Stimulated activated CD4-positive, alpha-beta T cell treated with anti-CD3 and anti-CD28 coated beads, Interleukin-12 subunit alpha, Interleukin-12 subunit beta, amount 100 ng/mL, for 4 hours (primary cell): Measurements from ENCODE around the gene MKLN1.
"Not testable (repeated sequence)": the region's sequence is repeated elsewhere in the genome, so short reads cannot be mapped to it uniquely, and the experiment has no call there.

Source experiments
- DNase-seq: peaks from one replicate; pipeline ENCODE4 v3.0.0-alpha.2; 2020

The MKLN1 gene

DNA sequence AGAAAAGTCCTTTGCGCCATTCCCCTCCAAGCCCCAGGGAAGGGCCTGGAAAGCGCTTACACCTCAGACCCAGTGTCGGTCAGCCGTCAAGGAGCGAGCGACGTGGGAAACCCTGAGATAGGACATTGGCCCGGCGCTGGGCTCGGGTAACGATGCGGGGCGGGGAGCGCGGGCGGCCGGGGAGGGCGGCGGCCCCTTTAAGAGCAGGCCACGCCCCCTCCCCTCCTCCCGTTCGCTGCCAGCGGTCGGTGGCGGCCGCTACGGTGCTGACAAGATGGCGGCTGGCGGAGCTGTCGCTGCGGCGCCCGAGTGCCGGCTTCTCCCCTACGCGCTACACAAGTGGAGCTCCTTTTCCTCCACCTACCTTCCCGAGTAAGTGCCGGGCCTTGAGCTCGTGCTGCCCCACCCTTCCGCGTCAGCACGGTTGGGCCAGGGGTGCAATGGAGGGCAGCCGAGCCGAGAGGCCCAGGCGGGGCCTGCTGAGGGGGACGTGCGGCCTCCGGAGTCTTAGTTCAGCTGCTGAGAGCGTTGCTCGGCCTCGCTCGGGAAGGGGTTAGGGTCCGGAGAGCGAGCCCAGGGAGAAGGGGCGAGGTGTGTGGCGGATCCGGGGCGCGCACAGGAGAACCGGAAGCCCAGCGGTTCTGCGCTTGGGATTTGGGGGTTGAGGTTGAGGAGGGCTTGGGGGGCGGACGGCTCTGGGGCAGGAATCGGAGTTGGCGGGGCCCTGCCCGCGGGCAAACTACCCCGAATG is at the start of gene MKLN1:
Gene MKLN1 (plus strand): TSS at position 251 of the 751 bp plus-strand sequence. CDS start 24 bp downstream, at position 275.
- peak; percentile 91 for DNase-seq

DNA sequence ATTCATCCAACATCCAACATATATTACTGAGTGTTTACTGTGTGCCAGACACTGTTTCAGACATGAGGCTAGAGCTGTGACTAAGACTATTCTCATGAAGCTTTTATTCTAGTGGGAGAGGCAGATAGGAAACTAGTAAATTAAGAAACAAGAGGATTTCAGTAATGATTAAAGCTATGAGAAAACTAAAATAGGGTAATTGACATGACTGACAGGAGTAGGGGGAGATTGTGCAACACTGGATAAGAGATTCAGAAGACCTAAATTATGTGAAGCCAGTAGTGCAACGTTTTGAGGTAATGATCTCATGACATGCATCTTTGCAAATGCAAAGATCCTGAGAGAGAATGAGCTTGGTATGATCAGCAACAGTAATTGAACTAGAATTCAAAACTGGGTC is 48.6 kb upstream of the MKLN1 start:
- DNase-seq = no peak

GRCh38 chr7:131281266-131282048 is 46.2 kb upstream of the MKLN1 start:
- no peak for DNase-seq

GRCh38 chr7:131284702-131285419 is 42.8 kb upstream of the MKLN1 start:
- DNase-seq = no peak

GRCh38 chr7:131285556-131285955 is 42.1 kb upstream of the MKLN1 start:
- DNase-seq = no peak

- DNase-seq = no peak
These were observed 39.2 kb upstream of the MKLN1 start for GRCh38 chr7:131288450-131288849.

- DNase-seq = no peak
These were observed 38.6 kb upstream of the MKLN1 start for GRCh38 chr7:131289051-131289450.

DNA sequence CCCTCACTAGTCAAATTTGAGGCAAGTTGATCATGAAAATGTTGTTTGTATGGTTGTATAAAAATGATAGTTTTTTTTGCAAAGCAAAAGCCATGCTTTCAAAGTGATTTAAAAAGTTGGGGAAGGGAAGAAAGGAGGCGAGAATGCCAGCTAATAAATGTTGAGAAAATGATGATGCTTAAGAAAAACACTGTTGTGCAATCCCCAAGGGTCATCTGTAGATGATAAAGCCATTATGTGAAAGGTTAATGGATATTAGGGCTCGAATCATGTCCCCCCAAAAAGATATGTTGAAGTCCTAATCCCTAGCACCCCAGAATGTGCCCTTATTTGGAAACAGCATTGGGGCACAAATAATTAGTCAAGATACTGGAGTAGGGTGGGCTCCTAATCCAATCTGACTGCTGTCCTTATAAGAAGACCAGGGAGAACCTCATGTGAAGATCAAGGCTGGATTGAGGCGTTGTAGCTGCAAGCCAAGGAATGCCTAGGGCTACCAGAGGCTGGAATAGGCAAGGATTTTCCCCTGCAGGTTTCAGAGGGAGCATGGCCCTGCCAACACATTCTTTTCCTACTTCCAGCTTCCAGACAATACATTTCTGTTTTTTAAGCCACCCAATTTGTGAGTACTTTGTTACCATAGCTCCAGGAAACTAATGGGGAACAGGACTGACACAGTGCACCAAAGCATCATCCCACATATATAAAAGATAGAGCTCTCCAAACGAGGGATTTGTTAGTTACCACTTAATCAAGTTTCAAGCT is 35.4 kb upstream of the MKLN1 start:
- no peak for DNase-seq

- DNase-seq = no peak
These were observed 34.7 kb upstream of the MKLN1 start for GRCh38 chr7:131293018-131293417.

- no peak for DNase-seq
These were observed 33.1 kb upstream of the MKLN1 start for GRCh38 chr7:131294553-131294952.

DNA sequence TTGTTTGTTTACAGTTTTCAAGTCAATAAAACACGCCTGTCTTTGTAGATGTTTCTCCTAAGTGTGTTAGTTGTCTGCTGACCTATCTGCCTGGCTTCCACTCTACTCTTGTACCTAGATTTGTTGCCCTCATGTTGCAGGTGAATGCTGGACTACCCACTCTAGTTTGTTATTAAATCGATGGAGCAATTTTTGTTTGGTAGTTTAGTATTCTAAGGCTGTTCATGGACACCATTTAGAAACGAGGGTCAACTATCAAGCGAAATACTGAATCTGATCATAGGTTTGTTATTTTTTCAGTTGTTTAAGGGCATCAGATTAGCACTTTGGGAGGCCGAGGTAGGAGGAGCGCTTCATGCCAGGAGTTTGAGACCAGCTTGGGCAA is 29.1 kb upstream of the MKLN1 start:
- no peak for DNase-seq

DNA sequence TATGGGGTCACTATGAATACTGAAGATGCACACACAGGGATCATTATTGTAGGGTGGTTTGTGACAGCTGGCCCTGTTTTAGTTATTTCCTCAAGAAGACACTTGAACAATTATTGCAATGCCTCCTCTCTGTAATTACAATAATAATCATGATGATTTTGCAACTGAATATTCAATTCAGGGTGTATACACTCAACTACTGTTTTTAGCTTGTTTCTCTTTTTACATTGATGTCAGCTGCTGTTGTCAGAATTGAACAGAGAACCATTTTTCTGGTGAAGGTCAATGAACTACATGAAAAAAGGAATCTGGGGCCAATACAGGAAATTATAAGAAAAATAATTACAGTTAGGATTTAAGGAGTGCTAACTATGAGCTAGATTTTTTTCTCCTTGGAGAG is 28.6 kb upstream of the MKLN1 start:
- DNase-seq = no peak

DNA sequence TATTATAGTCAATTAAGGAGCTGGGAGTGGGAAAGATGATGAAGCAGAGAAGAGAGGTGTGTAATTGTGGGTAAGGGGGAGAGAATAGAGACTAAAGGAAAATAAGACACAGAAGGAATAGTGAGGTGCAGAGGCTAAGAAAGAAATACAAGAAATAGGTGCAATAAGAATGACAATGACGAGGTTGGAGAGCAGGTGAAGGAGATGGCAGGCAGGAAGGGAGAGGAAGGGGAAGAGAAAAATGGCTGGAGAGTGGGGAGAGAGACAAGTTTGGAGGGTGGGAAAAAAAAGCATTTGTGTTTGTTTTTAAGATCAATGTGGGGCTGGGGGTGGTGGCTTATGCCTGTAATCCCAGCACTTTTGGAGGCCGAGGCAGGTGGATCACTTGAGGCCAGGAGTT is 27.6 kb upstream of the MKLN1 start:
- DNase-seq = no peak

DNA sequence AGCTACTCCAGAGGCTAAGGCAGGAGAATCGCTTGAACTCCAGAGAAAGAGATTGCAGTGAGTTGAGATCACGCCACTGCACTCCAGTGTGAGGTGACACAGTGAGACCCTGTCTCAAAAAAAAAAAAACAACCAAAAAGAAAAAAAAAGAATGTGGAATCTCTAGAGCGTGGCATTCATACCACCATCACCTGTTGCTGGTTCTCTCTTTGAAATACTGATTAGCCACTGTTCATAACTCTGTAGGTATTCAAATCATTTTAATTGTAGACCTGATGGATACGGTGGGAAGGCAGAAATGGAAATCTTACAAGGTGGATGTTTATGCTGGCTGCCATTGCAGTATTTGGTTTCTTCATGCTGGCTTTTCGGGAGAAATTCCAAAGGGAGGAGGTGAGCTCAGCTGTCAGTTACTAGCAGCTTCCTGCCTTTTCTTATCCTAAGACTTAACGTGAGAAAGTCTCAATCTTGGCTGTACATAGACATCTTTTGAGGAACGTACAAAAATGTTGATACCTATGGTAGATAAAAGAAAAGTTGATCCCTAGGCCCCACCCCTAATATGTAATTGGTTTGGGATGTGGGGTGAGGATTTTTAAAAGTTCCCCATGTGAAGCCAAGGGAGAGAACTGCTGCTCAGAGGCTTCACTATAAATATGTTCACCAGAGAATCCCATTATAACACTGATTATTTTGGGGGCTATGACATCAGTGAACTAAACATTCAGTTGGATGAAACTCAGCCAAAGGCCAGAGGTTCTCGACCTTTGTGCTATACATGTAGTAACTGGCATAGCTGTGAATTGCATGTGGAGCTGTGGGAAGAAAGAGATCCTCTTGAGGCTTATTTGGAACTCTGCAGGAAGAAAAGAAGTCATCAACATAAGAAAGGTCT is 26.9 kb upstream of the MKLN1 start:
- no peak for DNase-seq

GRCh38 chr7:131302446-131302845 is 25.2 kb upstream of the MKLN1 start:
- DNase-seq = no peak

GRCh38 chr7:131302876-131303707 is 24.6 kb upstream of the MKLN1 start:
- DNase-seq = no peak

DNA sequence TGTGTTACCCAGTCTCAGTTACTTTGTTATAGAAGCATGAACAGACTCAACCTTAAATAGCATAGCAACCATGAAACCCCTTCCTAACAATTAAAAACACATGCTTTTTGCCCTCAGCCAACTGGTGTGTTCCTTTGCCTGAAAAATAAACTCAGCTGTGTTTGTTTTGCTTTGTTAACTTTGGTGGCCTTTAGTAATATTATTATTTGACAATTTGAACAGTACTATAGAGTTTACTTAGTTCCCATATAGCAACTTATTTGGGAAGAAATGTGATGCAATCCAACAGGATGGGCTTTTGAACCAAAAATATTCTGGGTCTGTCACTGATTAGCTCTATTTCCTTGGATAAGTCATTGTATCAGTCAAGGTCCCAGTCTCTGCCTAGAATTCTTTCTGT is 22.5 kb upstream of the MKLN1 start:
- no peak for DNase-seq

- not testable (repeated sequence) for DNase-seq
These were observed 21.6 kb upstream of the MKLN1 start for GRCh38 chr7:131306041-131306440.

DNA sequence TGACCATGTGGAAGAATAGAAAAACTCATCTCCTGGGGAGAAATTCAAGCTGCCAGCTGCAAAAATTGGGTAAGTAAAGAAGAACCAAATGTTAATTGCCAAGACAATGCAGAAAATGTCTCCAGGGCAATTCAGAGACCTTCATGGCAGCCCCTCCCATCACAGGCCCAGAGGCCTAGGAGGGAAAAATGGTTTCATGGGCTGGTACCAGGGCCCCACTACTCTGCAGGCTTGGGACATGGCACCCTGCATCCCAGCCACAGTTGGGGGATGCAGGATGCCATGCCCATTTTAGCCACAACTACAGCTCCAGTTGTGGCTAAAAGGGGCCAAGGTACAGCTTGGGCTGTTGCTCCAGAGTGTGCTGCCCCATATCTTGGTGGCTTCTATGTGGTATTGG is 20.9 kb upstream of the MKLN1 start:
- no peak for DNase-seq

- no peak for DNase-seq
These were observed 20.0 kb upstream of the MKLN1 start for GRCh38 chr7:131307627-131308026.

DNA sequence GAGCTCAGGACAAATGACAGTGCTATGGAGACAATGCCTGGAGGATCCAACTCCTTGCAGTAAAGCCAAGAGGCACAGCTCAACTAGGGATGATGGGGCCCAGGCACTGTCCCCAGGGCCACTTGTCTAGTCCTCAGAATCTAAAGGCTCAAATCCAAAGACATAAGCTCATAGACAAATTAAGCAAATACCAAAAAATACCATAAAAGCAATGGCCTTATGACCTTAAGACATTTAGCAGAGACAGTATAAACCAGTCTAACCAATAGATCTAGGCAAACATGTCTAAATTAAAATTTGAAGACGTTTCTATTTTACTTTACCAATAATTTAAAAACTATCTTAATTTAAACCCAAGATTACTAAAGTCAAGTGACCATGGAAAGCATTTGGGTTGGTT is 14.8 kb upstream of the MKLN1 start:
- no peak for DNase-seq
